Keratinocyte (primary cell): ENCODE data around the gene TUBB6. TPM values are rescaled to one million over a fixed set of nuclear protein-coding genes. Genes with fewer than 3 reads are reported as not detected.
A peak's percentile ranks its signal among the peaks of the same experiment; 100 is the strongest.

ENCODE experiments used
- DNase-seq: peaks from one replicate; pipeline ENCODE4 v3.0.0-alpha.2; 2011; ENCODE audit warnings: low read depth, missing footprints, low spot score
- FAIRE-seq: peaks from 2 replicates; lab custom pipeline; 2011; peaks lifted over from hg19 to GRCh38; lab: Jason Lieb, UNC
- H2AFZ ChIP-seq: 2 replicates; pipeline ENCODE4 v1.6.0; 2012; ENCODE audit warnings: low read length, control low read depth, inconsistent platforms; ENCODE audit not compliant: control insufficient read depth
- H3K27ac ChIP-seq: 2 replicates; pipeline ENCODE4 v1.5.1; 2011; ENCODE audit warnings: low read length; ENCODE audit not compliant: control insufficient read depth, insufficient read depth
- H3K27me3 ChIP-seq: 3 replicates; pipeline ENCODE4 v1.6.0; 2011; ENCODE audit warnings: low read length; ENCODE audit not compliant: control insufficient read depth, insufficient read depth; ENCODE audit errors: extremely low read depth
- H3K36me3 ChIP-seq, 2 experiments: 2 replicates in 1 of 2; 3 replicates in 1 of 2; pipeline ENCODE4 v1.5.1; 2011; ENCODE audit warnings: low read length in 2 of 2, mild to moderate bottlenecking in 1 of 2; ENCODE audit not compliant: control insufficient read depth in 2 of 2, insufficient read depth in 2 of 2; ENCODE audit errors: extremely low read depth in 1 of 2
- H3K4me1 ChIP-seq: 3 replicates; pipeline ENCODE4 v1.5.1; 2011; ENCODE audit warnings: low read length; ENCODE audit not compliant: control insufficient read depth, insufficient read depth; ENCODE audit errors: extremely low read depth
- H3K4me2 ChIP-seq: 3 replicates; pipeline ENCODE4 v1.6.0; 2011; ENCODE audit warnings: low read depth, low read length; ENCODE audit not compliant: control insufficient read depth, insufficient read depth; ENCODE audit errors: extremely low read depth
- H3K4me3 ChIP-seq, 3 experiments: fragments of 200-600 bp in 1 of 3; sonication (generic) in 1 of 3; 2 replicates in 2 of 3; 3 replicates in 1 of 3; pipeline ENCODE4 v1.5.1; 2011 to 2016; ENCODE audit warnings: low read length in 3 of 3, mild to moderate bottlenecking in 3 of 3, control low read depth in 2 of 3, inconsistent platforms in 1 of 3, low read depth in 1 of 3, mixed read lengths in 1 of 3, mixed run types in 1 of 3, moderate library complexity in 1 of 3; ENCODE audit not compliant: control insufficient read depth in 2 of 3, insufficient read depth in 2 of 3; ENCODE audit errors: extremely low read depth in 1 of 3
- H3K79me2 ChIP-seq: 2 replicates; pipeline ENCODE4 v1.6.0; 2012; ENCODE audit warnings: low read length; ENCODE audit not compliant: control insufficient read depth, insufficient read depth
- H3K9ac ChIP-seq: 3 replicates; pipeline ENCODE4 v1.6.0; 2011; ENCODE audit warnings: low read length; ENCODE audit not compliant: control insufficient read depth, insufficient read depth; ENCODE audit errors: extremely low read depth
- H3K9me1 ChIP-seq: 3 replicates; pipeline ENCODE4 v1.6.0; 2011; ENCODE audit warnings: low read length; ENCODE audit not compliant: control insufficient read depth, insufficient read depth; ENCODE audit errors: extremely low read depth
- H3K9me3 ChIP-seq: 2 replicates; pipeline ENCODE4 v1.5.1; 2012; ENCODE audit warnings: low read depth, low read length; ENCODE audit not compliant: control insufficient read depth
- H4K20me1 ChIP-seq: 3 replicates; pipeline ENCODE4 v1.6.0; 2011; ENCODE audit warnings: low read length; ENCODE audit not compliant: control insufficient read depth, insufficient read depth; ENCODE audit errors: extremely low read depth
- CTCF ChIP-seq, 3 experiments: IDR thresholded peaks in 1 of 3; conservative IDR thresholded peaks in 1 of 3; optimal IDR thresholded peaks in 1 of 3; 2 replicates in 2 of 3; 3 replicates in 1 of 3; pipeline versions ENCODE3 to v1.5.1; 2011; ENCODE audit warnings: low read length in 3 of 3, mild to moderate bottlenecking in 3 of 3, moderate library complexity in 2 of 3, control low read depth in 1 of 3, inconsistent platforms in 1 of 3; ENCODE audit not compliant: insufficient read depth in 2 of 3; ENCODE audit errors: extremely low read depth in 1 of 3
- EZH2 ChIP-seq: IDR thresholded peaks from one replicate; pipeline ENCODE4 v1.6.1; 2012; ENCODE audit warnings: inconsistent platforms, mild to moderate bottlenecking, low read length, moderate library complexity
- dilution Hi-C: fragments of 300-500 bp; cut with MboI; formaldehyde crosslinking; loops from one replicate; pipeline ENCODE4 v1.7.0; 2020; ENCODE audit warnings: low sequenced_read_pairs; ENCODE audit not compliant: extremely low pct_ligation_motif_present
- polyA plus RNA-seq, 5 experiments: library from polyadenylated mRNA; depleted of rRNA in 3 of 5; stranded (reverse) in 3 of 5; stranded (forward) in 1 of 5; unstranded in 1 of 5; fragments of >200 nt; gene quantifications; 1 replicate in 1 of 5; 2 replicates in 3 of 5; 3 replicates in 1 of 5; pipeline versions ENCODE4 v1.2.1 to v1.2.3, GENCODE V29; 2011 to 2012; ENCODE audit warnings: missing spikeins in 2 of 5, low read depth in 1 of 5, low replicate concordance in 1 of 5

Gene TUBB6
- polyA plus RNA-seq, 1 donor (not counting 4 experiments of a cell fraction or from before 2014, with no cell fraction given): 479 TPM

- Histone ChIP-seq H3K4me1 (peaks cover 4% of the 10 kb centered on the region), H3K79me2 (peaks cover 16% of the 10 kb centered on the region), H3K9me1 (peaks cover 3% of the 10 kb centered on the region), H3K4me3 (no peak overlapping the region), H3K27ac (no peak overlapping the region), H3K27me3 (no peaks in the 10 kb centered on the region), H3K9me3 (no peaks in the 10 kb centered on the region), H2AFZ (no peak overlapping the region), H3K9ac (no peak overlapping the region), H3K4me2 (no peak overlapping the region), H3K36me3 (peaks cover 29 to 31% of the 10 kb centered on the region in 2 experiments), H4K20me1 (peaks cover 26% of the 10 kb centered on the region)
- no peak for TF ChIP-seq CTCF (optimal IDR thresholded peaks at IDR 0.05 in 1 of 3, IDR thresholded peaks at IDR 0.05 in 1 of 3, conservative IDR thresholded peaks at IDR 0.05 in 1 of 3; ENCODE audit: extremely low read depth in 1 of 3, insufficient read depth in 2 of 3, low read length in 3 of 3)
- no peak for TF ChIP-seq EZH2
- FAIRE-seq: no peak
- dilution Hi-C loops: no loop called here
- no peak for DNase-seq
These were observed 18.8 kb downstream of the TUBB6 start for GRCh38 chr18:12326711-12327460.

- Histone ChIP-seq H3K9ac (no peak overlapping the region), H2AFZ (no peak overlapping the region), H3K4me3 (no peak overlapping the region), H3K9me3 (no peaks in the 10 kb centered on the region), H3K36me3 (peaks cover 25 to 31% of the 10 kb centered on the region in 2 experiments), H3K4me2 (no peak overlapping the region), H3K27ac (peak overlapping the region; percentile 47), H3K9me1 (peaks cover 3% of the 10 kb centered on the region), H3K79me2 (peaks cover 13% of the 10 kb centered on the region), H3K27me3 (no peaks in the 10 kb centered on the region), H3K4me1 (peaks cover 4% of the 10 kb centered on the region), H4K20me1 (peaks cover 25% of the 10 kb centered on the region)
- dilution Hi-C loops: no loop called here
- peak; percentile 94 to 99 (median 99) for TF ChIP-seq CTCF (optimal IDR thresholded peaks at IDR 0.05 in 1 of 3, IDR thresholded peaks at IDR 0.05 in 1 of 3, conservative IDR thresholded peaks at IDR 0.05 in 1 of 3; ENCODE audit: extremely low read depth in 1 of 3, insufficient read depth in 2 of 3, low read length in 3 of 3)
- TF ChIP-seq EZH2: no peak
- DNase-seq: no peak
- FAIRE-seq: no peak
These were observed 19.6 kb downstream of the TUBB6 start for GRCh38 chr18:12327510-12328178.
